22Rv1 (cell line): ENCODE data around the gene RERGL.

Experiments
- CTCF ChIP-seq: fragments of 450-650 bp; IDR thresholded peaks from 2 replicates; pipeline ENCODE4 v1.5.1; 2017; ENCODE audit warnings: mild to moderate bottlenecking
- ZFX ChIP-seq: fragments of 450-650 bp; IDR thresholded peaks from 2 replicates; pipeline ENCODE4 v1.6.1; 2017; ENCODE audit warnings: antibody characterized with exemption, borderline replicate concordance

- TF ChIP-seq CTCF (no peak), ZFX (no peak)
These were observed 10.3 kb downstream of the RERGL start for GRCh38 chr12:18079541-18080246.
